Lower lobe of right lung (tissue), 2 donors: ENCODE measurements around the gene RIMKLB. TPM values are rescaled to one million over a fixed set of nuclear protein-coding genes. Genes with fewer than 3 reads are reported as not detected.

Experiments
- ATAC-seq, 2 donors: fragments of 200-7000 bp; cut with Tn5 transposase; one replicate each; pipeline ENCODE4 v1.9.1; 2020 to 2022; ENCODE audit warnings: mild to moderate bottlenecking in 2 of 2, moderate library complexity in 2 of 2
- DNase-seq: peaks from one replicate; pipeline ENCODE4 v3.0.0-alpha.2; 2020
- H3K27ac ChIP-seq: fragments of 200-600 bp; one replicate; pipeline ENCODE4 v1.8.0; 2022
- H3K27me3 ChIP-seq: fragments of 200-600 bp; one replicate; pipeline ENCODE4 v1.8.0; 2022; ENCODE audit warnings: low read depth
- H3K36me3 ChIP-seq: fragments of 200-600 bp; one replicate; pipeline ENCODE4 v1.8.0; 2022; ENCODE audit warnings: mild to moderate bottlenecking
- H3K4me1 ChIP-seq: fragments of 200-600 bp; one replicate; pipeline ENCODE4 v1.8.0; 2022
- H3K4me3 ChIP-seq: fragments of 200-600 bp; one replicate; pipeline ENCODE4 v1.8.0; 2022; ENCODE audit warnings: mild to moderate bottlenecking
- H3K9me3 ChIP-seq: fragments of 200-600 bp; one replicate; pipeline ENCODE4 v1.8.0; 2022
- intact Hi-C: fragments of 100-400 bp; cut with DNase I; formaldehyde crosslinking; loops from one replicate; pipeline ENCODE4 v1.11.0; 2022
- total RNA-seq: library from RNA; stranded (reverse); fragmentation: NEBNext Ultra II Directional; extraction: Animal tissue kit (Norgen Biotek cat#: 25700); gene quantifications from one replicate; pipeline ENCODE4 v1.2.1, GENCODE V29; 2021
- TF ChIP-seq, protein P1 (sequence below): fragments of 200-600 bp; IDR thresholded peaks from one replicate; pipeline ENCODE4 v1.8.0; 2022; ENCODE audit warnings: antibody characterized with exemption, mild to moderate bottlenecking
- donor health status: DM: no; HTN: yes; CAD: no; lungs with severe emphysema.

RIMKLB gene
- total RNA-seq, 1 donor from 2014 or later = 30.5 TPM

DNA sequence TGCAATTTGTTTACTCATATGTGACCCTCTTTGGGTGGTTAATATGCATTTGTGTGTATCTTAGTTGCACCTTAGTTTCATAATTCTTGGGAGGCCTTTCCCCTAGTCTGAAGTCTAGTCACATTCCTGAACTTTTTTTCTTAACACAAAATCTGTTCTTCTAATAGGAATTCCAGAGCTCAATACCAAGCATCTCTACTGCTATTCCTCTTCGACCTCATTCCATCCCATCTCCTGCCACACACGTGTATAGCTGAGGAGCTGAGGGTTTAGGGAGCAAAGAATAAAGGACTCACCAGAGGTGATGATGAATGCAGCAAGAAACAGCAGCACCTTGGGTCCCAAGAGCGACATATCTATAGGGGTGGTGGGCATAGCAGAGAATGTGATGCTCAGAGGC is 36.0 kb upstream of the RIMKLB start:
- Histone ChIP-seq H3K4me3 (no peak overlapping the region), H3K27ac (no peak overlapping the region), H3K36me3 (no peaks in the 10 kb centered on the region), H3K9me3 (no peaks in the 10 kb centered on the region), H3K4me1 (no peaks in the 10 kb centered on the region), H3K27me3 (no peaks in the 10 kb centered on the region)
- DNase-seq (no peak), ATAC-seq (no peak)
- TF ChIP-seq, protein P1, sequence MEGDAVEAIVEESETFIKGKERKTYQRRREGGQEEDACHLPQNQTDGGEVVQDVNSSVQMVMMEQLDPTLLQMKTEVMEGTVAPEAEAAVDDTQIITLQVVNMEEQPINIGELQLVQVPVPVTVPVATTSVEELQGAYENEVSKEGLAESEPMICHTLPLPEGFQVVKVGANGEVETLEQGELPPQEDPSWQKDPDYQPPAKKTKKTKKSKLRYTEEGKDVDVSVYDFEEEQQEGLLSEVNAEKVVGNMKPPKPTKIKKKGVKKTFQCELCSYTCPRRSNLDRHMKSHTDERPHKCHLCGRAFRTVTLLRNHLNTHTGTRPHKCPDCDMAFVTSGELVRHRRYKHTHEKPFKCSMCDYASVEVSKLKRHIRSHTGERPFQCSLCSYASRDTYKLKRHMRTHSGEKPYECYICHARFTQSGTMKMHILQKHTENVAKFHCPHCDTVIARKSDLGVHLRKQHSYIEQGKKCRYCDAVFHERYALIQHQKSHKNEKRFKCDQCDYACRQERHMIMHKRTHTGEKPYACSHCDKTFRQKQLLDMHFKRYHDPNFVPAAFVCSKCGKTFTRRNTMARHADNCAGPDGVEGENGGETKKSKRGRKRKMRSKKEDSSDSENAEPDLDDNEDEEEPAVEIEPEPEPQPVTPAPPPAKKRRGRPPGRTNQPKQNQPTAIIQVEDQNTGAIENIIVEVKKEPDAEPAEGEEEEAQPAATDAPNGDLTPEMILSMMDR = no peak
- intact Hi-C loops = no loop called here

DNA sequence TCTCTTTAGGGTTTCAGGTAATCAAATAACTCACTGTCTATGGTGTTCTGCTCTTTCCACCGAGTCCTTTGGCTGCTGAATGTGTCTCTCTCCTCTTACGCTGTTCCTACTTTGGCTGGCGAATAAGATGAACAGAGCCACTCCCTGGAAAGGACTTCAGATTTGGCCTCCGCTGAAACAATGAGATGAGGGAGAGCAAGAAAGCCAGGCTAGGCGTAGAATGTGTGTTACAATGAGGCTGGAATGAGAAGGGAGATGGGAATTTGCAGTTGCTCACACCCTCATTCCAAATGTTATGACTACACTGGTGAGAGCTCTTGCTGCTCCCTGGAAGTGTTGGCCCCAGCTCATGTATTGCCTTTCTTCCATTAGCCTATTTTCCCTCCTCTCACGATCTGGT is 35.2 kb upstream of the RIMKLB start, which contains the start of gene MFAP5:
Gene MFAP5 (minus strand): TSS at position 234 of the 400 bp plus-strand sequence. CDS start 722 bp downstream, outside the sequence.
- Histone ChIP-seq H3K4me1 (no peaks in the 10 kb centered on the region), H3K4me3 (no peak within 1 kb of the TSS), H3K9me3 (no peaks in the 10 kb centered on the region), H3K27me3 (no peaks in the 10 kb centered on the region), H3K27ac (no peak within 1 kb of the TSS), H3K36me3 (no peaks in the 10 kb centered on the region)
- intact Hi-C loops = no loop called here
- TF ChIP-seq, protein P1 = no peak
- ATAC-seq (no peak), DNase-seq (no peak)

DNA sequence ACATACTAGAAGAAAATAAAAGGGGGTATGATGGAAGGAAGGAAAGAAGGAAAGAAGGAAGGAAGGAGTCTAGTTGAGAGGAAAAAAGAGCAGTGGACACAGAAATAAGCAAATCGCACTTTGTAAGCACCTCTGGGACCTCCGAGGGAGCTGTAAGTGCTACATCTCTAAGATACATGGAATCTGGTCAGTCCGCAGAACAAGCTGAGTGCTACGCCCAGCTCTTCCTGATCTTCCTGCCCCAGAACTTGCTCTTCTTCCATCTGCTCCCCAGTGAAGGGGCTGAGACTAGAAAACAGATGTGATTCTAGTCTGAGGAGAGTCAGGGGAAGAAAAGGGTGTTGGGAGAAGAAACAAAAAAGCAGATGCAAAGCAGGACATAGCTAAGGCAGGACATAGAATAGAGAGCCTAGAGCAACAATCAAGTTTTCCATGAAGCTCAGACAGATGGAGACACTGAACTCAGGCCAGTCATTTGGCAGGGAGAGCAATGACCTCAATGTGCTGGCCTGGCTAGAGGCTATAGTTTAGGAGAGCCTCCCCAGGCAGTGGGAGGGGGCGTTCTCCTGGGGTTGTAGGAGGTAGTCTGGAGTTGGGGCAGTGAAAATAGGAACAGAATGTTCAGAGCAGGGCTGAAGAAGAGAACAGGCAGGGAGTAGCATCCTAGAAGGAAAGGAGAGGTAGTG is 33.4 kb upstream of the RIMKLB start:
- no peaks in the 10 kb centered on the region for H3K9me3 ChIP-seq
- intact Hi-C loops = no loop called here
- no peak overlapping the region for H3K27ac ChIP-seq
- ATAC-seq (no peak), DNase-seq (no peak)
- no peaks in the 10 kb centered on the region for H3K27me3 ChIP-seq
- no peak overlapping the region for H3K4me3 ChIP-seq
- H3K4me1 ChIP-seq = no peaks in the 10 kb centered on the region
- TF ChIP-seq, protein P1 = no peak
- no peaks in the 10 kb centered on the region for H3K36me3 ChIP-seq

DNA sequence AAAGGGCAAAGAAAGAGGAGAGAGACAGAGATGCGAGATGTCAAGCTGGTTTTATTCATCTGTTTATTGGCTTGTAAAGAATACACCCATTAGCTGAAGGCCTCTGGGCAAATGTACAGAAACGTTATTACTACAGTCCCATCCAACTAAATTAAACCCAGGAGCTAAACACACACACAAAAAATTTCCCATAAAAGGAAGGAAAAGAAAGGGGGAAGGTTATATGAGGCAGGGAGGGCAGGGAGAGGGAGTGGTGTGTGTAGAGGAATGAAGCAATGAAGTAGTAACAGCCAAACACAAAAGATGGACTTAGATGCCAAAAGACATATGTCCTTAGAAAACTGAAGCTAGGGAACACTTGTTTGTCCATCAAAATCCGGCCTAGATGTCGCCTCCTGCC is 32.0 kb upstream of the RIMKLB start:
- intact Hi-C loops = no loop called here
- TF ChIP-seq, protein P1 = no peak
- no peak for DNase-seq
- no peak for ATAC-seq
- no peak overlapping the region for H3K27ac ChIP-seq
- H3K9me3 ChIP-seq = no peaks in the 10 kb centered on the region
- no peaks in the 10 kb centered on the region for H3K36me3 ChIP-seq
- no peaks in the 10 kb centered on the region for H3K27me3 ChIP-seq
- H3K4me3 ChIP-seq = no peak overlapping the region
- H3K4me1 ChIP-seq = no peaks in the 10 kb centered on the region

DNA sequence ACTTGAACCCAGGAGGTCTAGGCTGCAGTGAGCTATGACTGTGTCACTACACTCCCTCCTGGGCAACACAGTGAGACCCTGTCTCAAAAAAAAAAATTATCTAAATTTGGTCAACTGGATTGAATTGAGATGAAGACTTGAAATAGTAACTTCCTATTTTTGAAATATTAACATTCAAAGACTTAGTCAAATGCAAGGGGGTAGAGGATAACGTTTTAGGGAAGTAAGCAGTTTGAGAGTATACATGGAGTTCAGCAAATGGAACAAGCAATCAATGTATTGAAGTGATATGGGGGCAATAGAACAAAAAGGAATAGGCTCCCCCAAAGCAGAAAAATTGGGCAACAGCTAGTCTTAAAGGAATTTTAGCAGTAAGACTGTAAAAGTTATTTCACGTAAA is 30.5 kb upstream of the RIMKLB start:
- no peaks in the 10 kb centered on the region for H3K36me3 ChIP-seq
- no peaks in the 10 kb centered on the region for H3K4me1 ChIP-seq
- H3K27ac ChIP-seq = no peak overlapping the region
- TF ChIP-seq, protein P1 = no peak
- H3K9me3 ChIP-seq = no peaks in the 10 kb centered on the region
- no peak overlapping the region for H3K4me3 ChIP-seq
- DNase-seq (no peak), ATAC-seq (no peak)
- intact Hi-C loops = no loop called here
- no peaks in the 10 kb centered on the region for H3K27me3 ChIP-seq
